HFF-Myc (cell line): ENCODE data around the gene RALGAPA2.

Experiments
- DNase-seq: peaks from one replicate; pipeline ENCODE4 v3.0.0-alpha.2; 2011; ENCODE audit warnings: low read depth; ENCODE audit errors: extremely low read depth
- H3K4me3 ChIP-seq: replicated peaks from 2 replicates; pipeline ENCODE4 v1.5.1; 2011; ENCODE audit warnings: low read depth, mild to moderate bottlenecking, control low read depth, low read length
- CTCF ChIP-seq: IDR thresholded peaks from 2 replicates; pipeline ENCODE4 v1.5.1; 2012; ENCODE audit warnings: mild to moderate bottlenecking, low read depth, low read length, control low read depth; ENCODE audit errors: missing control alignments

RALGAPA2 gene

GRCh38 chr20:20396794-20397193 is 315.6 kb downstream of the RALGAPA2 start:
- no peak for DNase-seq
- TF ChIP-seq CTCF, result no peak
- H3K4me3 ChIP-seq, result no peak overlapping the region

GRCh38 chr20:20395903-20396568 is 316.4 kb downstream of the RALGAPA2 start:
- no peak for DNase-seq
- TF ChIP-seq CTCF, result no peak
- no peak overlapping the region for H3K4me3 ChIP-seq

GRCh38 chr20:20395087-20395486 is 317.4 kb downstream of the RALGAPA2 start:
- no peak for TF ChIP-seq CTCF
- no peak for DNase-seq

GRCh38 chr20:20393207-20394120 is 319.0 kb downstream of the RALGAPA2 start:
- TF ChIP-seq CTCF, result no peak
- no peak overlapping the region for H3K4me3 ChIP-seq
- peak; percentile 2 for DNase-seq

More at GRCh38 chr20:20395087-20395486, 317.4 kb downstream of the RALGAPA2 start:
- H3K4me3 ChIP-seq, result no peak overlapping the region

- H3K4me3 ChIP-seq, result no peak overlapping the region
- DNase-seq, result no peak
- TF ChIP-seq CTCF, result no peak
These were observed 320.7 kb downstream of the RALGAPA2 start for GRCh38 chr20:20391766-20392165.

GRCh38 chr20:20391115-20391514 is 321.3 kb downstream of the RALGAPA2 start:
- H3K4me3 ChIP-seq, result no peak overlapping the region
- DNase-seq, result no peak
- TF ChIP-seq CTCF, result no peak
